NOMO-1 (cell line): Measurements from ENCODE around the gene STOML1.
"Not testable (repeated sequence)": the region's sequence is repeated elsewhere in the genome, so short reads cannot be mapped to it uniquely, and the experiment has no call there.

Source experiments
- DNase-seq, 2 experiments: peaks; one replicate each; lab custom pipeline; 2025; ENCODE audit not compliant: unreplicated experiment in 2 of 2; lab: John Stamatoyannopoulos, UW

STOML1 gene

GRCh38 chr15:73965758-73966113 lies 26.4 kb downstream of the STOML1 start:
- DNase-seq: peak in 1 of 2 experiments; percentile 9

- DNase-seq: no peak
Observed at GRCh38 chr15:73965094-73965757, 26.9 kb downstream of the STOML1 start.

- peak; percentile 67 for DNase-seq
Observed at GRCh38 chr15:73964736-73965093, 27.4 kb downstream of the STOML1 start.

- DNase-seq: no peak
Observed at GRCh38 chr15:73962433-73962832, 29.7 kb downstream of the STOML1 start.

GRCh38 chr15:73960472-73961070 lies 31.5 kb downstream of the STOML1 start:
- DNase-seq: not testable (repeated sequence)

- no peak for DNase-seq
Observed at GRCh38 chr15:73959801-73960200, 32.3 kb downstream of the STOML1 start.

- no peak for DNase-seq
Observed at GRCh38 chr15:73959012-73959581, 33.0 kb downstream of the STOML1 start.

- DNase-seq: no peak
Observed at GRCh38 chr15:73957785-73958184, 34.3 kb downstream of the STOML1 start.

GRCh38 chr15:73957276-73957675 lies 34.8 kb downstream of the STOML1 start:
- no peak for DNase-seq

- no peak for DNase-seq
Observed at GRCh38 chr15:73956743-73957135, 35.4 kb downstream of the STOML1 start.

- DNase-seq: no peak
Observed at GRCh38 chr15:73955861-73956742, 36.0 kb downstream of the STOML1 start.

GRCh38 chr15:73955326-73955725 lies 36.8 kb downstream of the STOML1 start:
- DNase-seq: no peak

- DNase-seq: no peak
Observed at GRCh38 chr15:73954188-73955145, 37.6 kb downstream of the STOML1 start.

- DNase-seq: no peak
Observed at GRCh38 chr15:73952913-73953750, 39.0 kb downstream of the STOML1 start.

GRCh38 chr15:73952171-73952912 lies 39.8 kb downstream of the STOML1 start:
- DNase-seq: no peak

GRCh38 chr15:73951601-73952000 lies 40.5 kb downstream of the STOML1 start:
- DNase-seq: no peak

GRCh38 chr15:73950831-73951561 lies 41.1 kb downstream of the STOML1 start:
- peak; percentile 38 to 67 for DNase-seq

- DNase-seq: no peak
Observed at GRCh38 chr15:73950479-73950830, 41.6 kb downstream of the STOML1 start.
